HepG2 (cell line): ENCODE results near the gene CERS6. TPM values are rescaled to one million over a fixed set of nuclear protein-coding genes. Genes with fewer than 3 reads are reported as not detected.

Source experiments
- CERS6 ChIP-seq: sonication (generic); formaldehyde crosslinking; IDR thresholded peaks from 2 replicates; pipeline ENCODE4 v1.5.0; 2020; ENCODE audit warnings: missing genetic modification reagents
- GTF3A ChIP-seq: sonication (generic); formaldehyde crosslinking; conservative IDR thresholded peaks from 2 replicates; pipeline ENCODE4 v1.4.0; 2020; ENCODE audit warnings: mild to moderate bottlenecking, missing genetic modification reagents
- HMGXB3 ChIP-seq: sonication (generic); formaldehyde crosslinking; IDR thresholded peaks from 2 replicates; pipeline ENCODE4 v1.4.0; 2020; ENCODE audit warnings: missing genetic modification reagents, borderline replicate concordance
- HOXA7 ChIP-seq: sonication (generic); formaldehyde crosslinking; IDR thresholded peaks from 2 replicates; pipeline ENCODE4 v1.8.1; 2022; ENCODE audit warnings: mild to moderate bottlenecking, missing genetic modification reagents, moderate library complexity
- KDM2A ChIP-seq: sonication (generic); formaldehyde crosslinking; IDR thresholded peaks from 2 replicates; pipeline ENCODE4 v1.4.0; 2020; ENCODE audit warnings: low read depth, missing genetic modification reagents, borderline replicate concordance
- MAFG ChIP-seq: sonication (generic); formaldehyde crosslinking; IDR thresholded peaks from 2 replicates; pipeline ENCODE4 v1.5.1; 2020; ENCODE audit warnings: mild to moderate bottlenecking, missing genetic modification reagents
- NCOA1 ChIP-seq: sonication (generic); formaldehyde crosslinking; IDR thresholded peaks from 2 replicates; pipeline ENCODE4 v1.9.0; 2021; ENCODE audit warnings: missing genetic modification reagents
- SIN3A ChIP-seq: IDR thresholded peaks from 2 replicates; pipeline ENCODE4 v1.6.1; 2011; ENCODE audit warnings: low read depth, mild to moderate bottlenecking, control low read depth, low read length, borderline replicate concordance
- SNAPC4 ChIP-seq: sonication (generic); formaldehyde crosslinking; IDR thresholded peaks from 2 replicates; pipeline ENCODE4 v1.4.0; 2020; ENCODE audit warnings: mild to moderate bottlenecking, missing genetic modification reagents
- THAP11 ChIP-seq: IDR thresholded peaks from 2 replicates; pipeline ENCODE4 v1.6.1; 2016; ENCODE audit warnings: missing biosample characterization, missing genetic modification reagents
- ZNF136 ChIP-seq: sonication (generic); formaldehyde crosslinking; IDR thresholded peaks from 2 replicates; pipeline ENCODE4 v1.8.1; 2022; ENCODE audit warnings: low read depth, mild to moderate bottlenecking, moderate library complexity, missing genetic modification reagents
- ZNF256 ChIP-seq: sonication (generic); formaldehyde crosslinking; conservative IDR thresholded peaks from 2 replicates; pipeline ENCODE4 v1.4.0; 2020; ENCODE audit warnings: missing genetic modification reagents
- ZNF276 ChIP-seq: sonication (generic); formaldehyde crosslinking; IDR thresholded peaks from 2 replicates; pipeline ENCODE4 v1.4.0; 2020; ENCODE audit warnings: mild to moderate bottlenecking, low read depth, missing genetic modification reagents
- ZNF567 ChIP-seq: sonication (generic); formaldehyde crosslinking; IDR thresholded peaks from 2 replicates; pipeline ENCODE4 v1.8.1; 2023; ENCODE audit warnings: mild to moderate bottlenecking, missing genetic modification reagents, borderline replicate concordance
- ZNF790 ChIP-seq: sonication (generic); formaldehyde crosslinking; IDR thresholded peaks from 2 replicates; pipeline ENCODE4 v1.8.0; 2022; ENCODE audit warnings: missing genetic modification reagents, mild to moderate bottlenecking, borderline replicate concordance
- ZSCAN29 ChIP-seq: sonication (generic); formaldehyde crosslinking; conservative IDR thresholded peaks from 2 replicates; pipeline ENCODE4 v1.4.0; 2020; ENCODE audit warnings: mild to moderate bottlenecking, missing genetic modification reagents
- polyA plus RNA-seq, 8 experiments: library from polyadenylated mRNA; depleted of rRNA in 3 of 8; stranded (reverse) in 7 of 8; unstranded in 1 of 8; fragments of >200 nt; fragmentation: Illumina TruSeq in 4 of 8; extraction: Trizol in 4 of 8; gene quantifications; 2 replicates each; pipeline versions ENCODE4 v1.2.1 to v1.2.3, GENCODE V29; 2011 to 2016; ENCODE audit warnings: low read depth in 4 of 8, missing spikeins in 1 of 8, mixed read lengths in 1 of 8; ENCODE audit not compliant: insufficient read depth in 1 of 8
- total RNA-seq, 5 experiments: library from RNA; depleted of rRNA; stranded (reverse); fragments of >200 nt; fragmentation: Illumina TruSeq; extraction: Trizol; gene quantifications; 2 replicates each; pipeline ENCODE4 v1.2.3, GENCODE V29; 2016; ENCODE audit warnings: low read depth in 1 of 5

Gene CERS6
- total and polyA plus RNA-seq, 2 of the 13 experiments (the other 11 are each of a cell fraction or from before 2014, with no cell fraction given), result 10.1 to 20.3 TPM

GRCh38 chr2:168494190-168494711 lies 38.2 kb downstream of the CERS6 start (continued):
- TF ChIP-seq SNAPC4 (CRISPR knock-in tag), result no peak
- no peak for TF ChIP-seq ZNF256 (CRISPR knock-in tag)
- TF ChIP-seq ZNF567 (CRISPR knock-in tag), result no peak
- no peak for TF ChIP-seq KDM2A (CRISPR knock-in tag)
- TF ChIP-seq GTF3A (CRISPR knock-in tag), result no peak
- TF ChIP-seq ZNF276 (CRISPR knock-in tag), result no peak
- no peak for TF ChIP-seq HOXA7 (CRISPR knock-in tag)
- TF ChIP-seq ZNF136 (CRISPR knock-in tag), result no peak
- TF ChIP-seq NCOA1 (CRISPR knock-in tag), result no peak
- no peak for TF ChIP-seq ZNF790
- TF ChIP-seq MAFG (CRISPR knock-in tag), result no peak
- no peak; the same call in 1 of the 2 replicates for TF ChIP-seq HMGXB3 (CRISPR knock-in tag)
- TF ChIP-seq ZSCAN29 (CRISPR knock-in tag), result no peak
- no peak for TF ChIP-seq SIN3A
- TF ChIP-seq CERS6 (CRISPR knock-in tag), result no peak
- TF ChIP-seq THAP11 (CRISPR knock-in tag), result peak; percentile 40; the same call in 1 of the 2 replicates
